HFFc6 (cell line): ENCODE measurements around the gene LRRC4B. TPM values are rescaled to one million over a fixed set of nuclear protein-coding genes. Genes with fewer than 3 reads are reported as not detected.

Source experiments
- DNase-seq: peaks from one replicate; pipeline ENCODE4 v3.0.0-alpha.2; 2018
- H3K27ac Mint-ChIP-seq: 2 replicates; pipeline ENCODE4 v1.8.0; 2020; ENCODE audit warnings: mild to moderate bottlenecking, mixed read lengths
- H3K27me3 Mint-ChIP-seq: 2 replicates; pipeline ENCODE4 v1.8.0; 2021; ENCODE audit warnings: mild to moderate bottlenecking, moderate library complexity, mixed read lengths; ENCODE audit not compliant: insufficient read depth
- H3K36me3 Mint-ChIP-seq: 2 replicates; pipeline ENCODE4 v1.8.0; 2021; ENCODE audit warnings: low read depth, mixed read lengths
- H3K4me1 Mint-ChIP-seq: 2 replicates; pipeline ENCODE4 v1.8.0; 2020; ENCODE audit warnings: low read depth, mixed read lengths
- H3K4me3 Mint-ChIP-seq: 2 replicates; pipeline ENCODE4 v1.8.0; 2020; ENCODE audit warnings: mild to moderate bottlenecking, moderate library complexity, mixed read lengths
- H3K9me3 Mint-ChIP-seq: 2 replicates; pipeline ENCODE4 v1.8.0; 2020; ENCODE audit warnings: mild to moderate bottlenecking, mixed read lengths
- CTCF ChIP-seq: fragments of 200-600 bp; sonication (generic); IDR thresholded peaks from 2 replicates; pipeline ENCODE4 v1.5.0; 2021; ENCODE audit warnings: antibody characterized with exemption, mild to moderate bottlenecking
- total RNA-seq, 6 experiments: library from RNA; stranded (reverse); fragmentation: NEBNext Ultra II Directional; extraction: Animal tissue kit (Norgen Biotek cat#: 25700); gene quantifications; 2 replicates in 1 of 6; 3 replicates in 5 of 6; pipeline ENCODE4 v1.2.3, GENCODE V29; 2021

Gene LRRC4B
- total RNA-seq, 6 experiments from 2014 or later: 0.07 to 0.14 (median 0.08) TPM

- H3K27ac Mint-ChIP-seq: peak within 1 kb of the TSS; percentile 98
- H3K27me3 Mint-ChIP-seq: peaks cover 11% of the 10 kb centered on the region
- no peaks in the 10 kb centered on the region for H3K36me3 Mint-ChIP-seq
- H3K4me3 Mint-ChIP-seq: peak within 1 kb of the TSS; percentile 100
- peak; percentile 15; the same call in 1 of the 2 replicates for TF ChIP-seq CTCF
- DNase-seq: peak; percentile 99
- H3K4me1 Mint-ChIP-seq: peaks cover 12% of the 10 kb centered on the region
- H3K9me3 Mint-ChIP-seq: no peaks in the 10 kb centered on the region
Measured at GRCh38 chr19:50511069-50511822, 57.0 kb downstream of the LRRC4B start, which contains the start of gene JOSD2. TSS of gene JOSD2 (minus strand) at chr19:50511191. CDS start at chr19:50510431, 760 bp downstream.

- H3K4me1 Mint-ChIP-seq: peaks cover 12% of the 10 kb centered on the region
- no peaks in the 10 kb centered on the region for H3K9me3 Mint-ChIP-seq
- peak overlapping the region; percentile 98 for H3K27ac Mint-ChIP-seq
- no peak for TF ChIP-seq CTCF
- H3K4me3 Mint-ChIP-seq: peak overlapping the region; percentile 100
- no peaks in the 10 kb centered on the region for H3K36me3 Mint-ChIP-seq
- peaks cover 11% of the 10 kb centered on the region for H3K27me3 Mint-ChIP-seq
- DNase-seq: no peak
Measured at GRCh38 chr19:50510700-50511068, 57.6 kb downstream of the LRRC4B start.

- Mint-ChIP-seq H3K36me3 (no peaks in the 10 kb centered on the region), H3K4me3 (peak overlapping the region; percentile 100), H3K27ac (peak overlapping the region; percentile 98), H3K9me3 (no peaks in the 10 kb centered on the region), H3K4me1 (peaks cover 12% of the 10 kb centered on the region), H3K27me3 (peaks cover 11% of the 10 kb centered on the region)
- no peak for TF ChIP-seq CTCF
- DNase-seq: no peak
Measured at GRCh38 chr19:50510121-50510670, 58.0 kb downstream of the LRRC4B start.

GRCh38 chr19:50509366-50509765 is 58.9 kb downstream of the LRRC4B start:
- peak overlapping the region; percentile 11 for H3K27ac Mint-ChIP-seq
- DNase-seq: no peak
- peaks cover 10% of the 10 kb centered on the region for H3K27me3 Mint-ChIP-seq
- H3K9me3 Mint-ChIP-seq: no peaks in the 10 kb centered on the region
- TF ChIP-seq CTCF: no peak
- H3K4me3 Mint-ChIP-seq: peak overlapping the region; percentile 100
- peaks cover 12% of the 10 kb centered on the region for H3K4me1 Mint-ChIP-seq
- no peaks in the 10 kb centered on the region for H3K36me3 Mint-ChIP-seq

GRCh38 chr19:50508843-50509190 is 59.4 kb downstream of the LRRC4B start:
- Mint-ChIP-seq H3K36me3 (no peaks in the 10 kb centered on the region), H3K27me3 (peaks cover 8% of the 10 kb centered on the region), H3K9me3 (no peaks in the 10 kb centered on the region), H3K27ac (no peak overlapping the region), H3K4me1 (peaks cover 12% of the 10 kb centered on the region), H3K4me3 (0 out of 2 replicates have a peak overlapping the region, but pooled peaks have one; percentile 29)
- DNase-seq: no peak
- TF ChIP-seq CTCF: no peak
